GM12878 (cell line): ENCODE measurements around the gene ANXA4. TPM values are rescaled to one million over a fixed set of nuclear protein-coding genes. Genes with fewer than 3 reads are reported as not detected.

Source experiments
- ATAC-seq: fragments of 200-7000 bp; cut with Tn5 transposase; 3 replicates; pipeline ENCODE4 v1.9.1; 2020; ENCODE audit warnings: mild to moderate bottlenecking, moderate library complexity
- BruUV-seq: library from RNA; stranded (reverse); fragments of 400-500 nt; replicated peaks from 2 replicates; lab custom pipeline; 2021; lab: Mats Ljungman, UMichigan
- CTCF ChIA-PET: fragments of 300-600 bp; sonication (Branson Sonifier 250); formaldehyde crosslinking; extraction: SDS; loops from one replicate; lab custom pipeline; 2021; ENCODE audit warnings: inconsistent platforms; lab: Yijun Ruan, JAX
- POLR2A ChIA-PET: fragments of 350-600 bp; formaldehyde crosslinking; extraction: SDS; loops from one replicate; lab custom pipeline; 2021; ENCODE audit warnings: inconsistent platforms; lab: Charles Lee
- RAD21 ChIA-PET: fragments of 300-600 bp; sonication (Branson Sonifier 250); formaldehyde crosslinking; loops from one replicate; lab custom pipeline; 2023; ENCODE audit warnings: antibody characterized with exemption; ENCODE audit not compliant: unreplicated experiment; lab: Charles Lee
- SMC1A ChIA-PET: fragments of 300-600 bp; sonication (Branson Sonifier 250); formaldehyde crosslinking; loops from one replicate; lab custom pipeline; 2023; ENCODE audit not compliant: unreplicated experiment, uncharacterized antibody; lab: Charles Lee
- DNase-seq: peaks from one replicate; pipeline ENCODE4 v3.0.0-alpha.2; 2011; ENCODE audit warnings: low read depth, low spot score
- FAIRE-seq: peaks from 3 replicates; lab custom pipeline; 2011; peaks lifted over from hg19 to GRCh38; lab: Jason Lieb, UNC
- H2AFZ ChIP-seq: 2 replicates; pipeline ENCODE4 v1.6.0; 2011; ENCODE audit warnings: low read depth, low read length, control low read depth; ENCODE audit not compliant: control insufficient read depth
- H3K27ac ChIP-seq: 2 replicates; pipeline ENCODE4 v1.5.1; 2011; ENCODE audit warnings: control low read depth; ENCODE audit not compliant: control insufficient read depth, insufficient read depth
- H3K27me3 ChIP-seq, 2 experiments: replicated peaks in 1 of 2; 2 replicates each; pipeline versions ENCODE4 v1.6.0 to v1.6.1; 2011; ENCODE audit warnings: low read length in 1 of 2; ENCODE audit not compliant: control insufficient read depth in 2 of 2, insufficient read depth in 2 of 2
- H3K36me3 ChIP-seq, 2 experiments: 2 replicates each; pipeline ENCODE4 v1.5.1; 2011; ENCODE audit warnings: low read length in 1 of 2; ENCODE audit not compliant: control insufficient read depth in 2 of 2, insufficient read depth in 2 of 2
- H3K4me1 ChIP-seq: 2 replicates; pipeline ENCODE4 v1.6.1; 2011; ENCODE audit warnings: mild to moderate bottlenecking, low read length, moderate library complexity, mixed read lengths; ENCODE audit not compliant: control insufficient read depth, insufficient read depth
- H3K4me2 ChIP-seq: 2 replicates; pipeline ENCODE4 v1.6.0; 2011; ENCODE audit warnings: control low read depth; ENCODE audit not compliant: control insufficient read depth, insufficient read depth
- H3K4me3 ChIP-seq: fragments of 200-600 bp; sonication (generic); 2 replicates; pipeline ENCODE4 v1.5.1; 2016
- H3K79me2 ChIP-seq: 2 replicates; pipeline ENCODE4 v1.6.0; 2011; ENCODE audit warnings: low read length; ENCODE audit not compliant: control insufficient read depth, insufficient read depth
- H3K9ac ChIP-seq: 2 replicates; pipeline ENCODE4 v1.8.0; 2011; ENCODE audit warnings: low read length, control low read depth, mixed read lengths; ENCODE audit not compliant: control insufficient read depth, insufficient read depth
- H3K9me3 ChIP-seq: replicated peaks from 3 replicates; pipeline ENCODE4 v1.5.1; 2011; ENCODE audit warnings: mild to moderate bottlenecking, low read length; ENCODE audit not compliant: control insufficient read depth, insufficient read depth
- H4K20me1 ChIP-seq: 2 replicates; pipeline ENCODE4 v1.6.0; 2011; ENCODE audit not compliant: control insufficient read depth, insufficient read depth
- BCLAF1 ChIP-seq: fragments of 450-650 bp; IDR thresholded peaks from 2 replicates; pipeline ENCODE4 v1.6.1; 2017; ENCODE audit warnings: antibody characterized with exemption, mild to moderate bottlenecking, moderate library complexity
- CHD1 ChIP-seq: IDR thresholded peaks from 2 replicates; pipeline ENCODE4 v1.6.1; 2012; ENCODE audit warnings: low read depth, low read length, improper control_type of control experiment
- EGR1 ChIP-seq, 2 experiments: IDR thresholded peaks; 1 replicate in 1 of 2; 2 replicates in 1 of 2; pipeline ENCODE4 v1.6.1; 2011 to 2012; ENCODE audit warnings: low read depth in 2 of 2, low read length in 2 of 2, borderline replicate concordance in 1 of 2, mild to moderate bottlenecking in 1 of 2, moderate library complexity in 1 of 2
- ESRRA ChIP-seq: IDR thresholded peaks from 2 replicates; pipeline ENCODE4 v1.6.1; 2012; ENCODE audit warnings: mild to moderate bottlenecking, low read length, improper control_type of control experiment
- ETV6 ChIP-seq, 2 experiments: fragments of 450-650 bp in 1 of 2; IDR thresholded peaks in 1 of 2; conservative IDR thresholded peaks in 1 of 2; 2 replicates each; pipeline ENCODE4 v1.6.1; 2014; ENCODE audit warnings: antibody characterized with exemption in 1 of 2, borderline replicate concordance in 1 of 2, low read depth in 1 of 2, mild to moderate bottlenecking in 1 of 2, moderate library complexity in 1 of 2
- NR2C1 ChIP-seq: fragments of 450-650 bp; IDR thresholded peaks from 2 replicates; pipeline ENCODE4 v1.6.1; 2017; ENCODE audit warnings: antibody characterized with exemption, mild to moderate bottlenecking, moderate library complexity
- RBBP5 ChIP-seq: fragments of 200-600 bp; sonication (generic); conservative IDR thresholded peaks from 2 replicates; pipeline ENCODE4 v1.6.1; 2016
- RUNX3 ChIP-seq: IDR thresholded peaks from 2 replicates; pipeline ENCODE4 v1.6.1; 2012; ENCODE audit warnings: low read length, inconsistent platforms
- SP1 ChIP-seq: IDR thresholded peaks from one replicate; pipeline ENCODE4 v1.6.1; 2011; ENCODE audit warnings: low read depth, low read length
- TCF12 ChIP-seq: IDR thresholded peaks from 2 replicates; pipeline ENCODE4 v1.6.1; 2011; ENCODE audit warnings: low read depth, mild to moderate bottlenecking, low read length
- WGBS: methylation state at CpG from one replicate; pipeline ENCODE4 v1.1.6; 2016; ENCODE audit warnings: low lambda C conversion rate; ENCODE audit not compliant: insufficient replicate concordance, insufficient coverage; ENCODE audit errors: missing lambda C conversion rate; 5-methylcytosine and 5-hydroxymethylcytosine counted together
- in situ Hi-C: fragments of 300-500 bp; cut with MboI; formaldehyde crosslinking; loops from 9 replicates; pipeline ENCODE4 v1.14.3; 2018; ENCODE audit warnings: mixed read lengths
- intact Hi-C: fragments of 100-400 bp; cut with micrococcal nuclease; formaldehyde crosslinking; loops from one replicate; pipeline ENCODE4 v1.14.2; 2022; ENCODE audit not compliant: unreplicated experiment
- polyA plus RNA-seq, 11 experiments: library from polyadenylated mRNA; depleted of rRNA in 4 of 11; unstranded in 6 of 11; stranded (reverse) in 5 of 11; fragments of >200 nt; fragmentation: Nextera tagmentation in 4 of 11; fragmentation: Illumina TruSeq in 1 of 11; extraction: Ambion mirVana in 4 of 11; extraction: Trizol in 1 of 11; gene quantifications; 1 replicate in 1 of 11; 2 replicates in 10 of 11; pipeline versions ENCODE4 v1.2.1 to v1.2.3, GENCODE V29; 2011 to 2016; ENCODE audit warnings: inconsistent platforms in 2 of 11, missing spikeins in 2 of 11, low read depth in 1 of 11
- total RNA-seq, 4 experiments: library from RNA; depleted of rRNA in 3 of 4; stranded (reverse); fragments of >200 nt in 3 of 4; fragmentation: Illumina TruSeq in 1 of 4; extraction: Trizol in 1 of 4; gene quantifications; 2 replicates each; pipeline versions ENCODE4 v1.2.1 to v1.2.3, GENCODE V29; 2013 to 2021
- TF ChIP-seq, protein P1 (sequence below): fragments of 450-650 bp; IDR thresholded peaks from 2 replicates; pipeline ENCODE4 v1.6.1; 2016; ENCODE audit warnings: mild to moderate bottlenecking, moderate library complexity, borderline replicate concordance
- TF ChIP-seq, protein P2 (sequence below): IDR thresholded peaks from 2 replicates; pipeline ENCODE4 v1.6.1; 2012; ENCODE audit warnings: low read length, inconsistent platforms

The ANXA4 gene
- total and polyA plus RNA-seq, 10 of the 15 experiments (the other 5 are each of a cell fraction or from before 2014, with no cell fraction given) = 16.3 to 97.2 (median 71.0) TPM

GRCh38 chr2:69709290-69709689 is 32.6 kb upstream of the ANXA4 start:
- ChIA-PET CTCF (no interaction called here), SMC1A (interaction anchor here (1.2 kb wide), 1 partner anchor 9 kb away, joined by 3 read pairs; no protein-coding TSS in a partner anchor), POLR2A (interaction anchor here (0.7 kb wide), 1 partner anchor 145 kb away, joined by 3 read pairs; no protein-coding TSS in a partner anchor), RAD21 (no interaction called here)
- 65% methylated on average over 5 of the region's 5 CpGs for WGBS
- DNase-seq (no peak), ATAC-seq (no peak), FAIRE-seq (no peak)
- TF ChIP-seq BCLAF1 (no peak), RBBP5 (no peak), TCF12 (no peak), SP1 (no peak), EGR1 (IDR thresholded peaks at IDR 0.05; ENCODE audit: borderline replicate concordance in 1 of 2, low read depth in 2 of 2, low read length in 2 of 2) (no peak), ESRRA (no peak), CHD1 (no peak), RUNX3 (no peak), NR2C1 (no peak), ETV6 (conservative IDR thresholded peaks at IDR 0.05 in 1 of 2, IDR thresholded peaks at IDR 0.05 in 1 of 2; ENCODE audit: borderline replicate concordance in 1 of 2, low read depth in 1 of 2) (no peak)
- TF ChIP-seq, protein P1, sequence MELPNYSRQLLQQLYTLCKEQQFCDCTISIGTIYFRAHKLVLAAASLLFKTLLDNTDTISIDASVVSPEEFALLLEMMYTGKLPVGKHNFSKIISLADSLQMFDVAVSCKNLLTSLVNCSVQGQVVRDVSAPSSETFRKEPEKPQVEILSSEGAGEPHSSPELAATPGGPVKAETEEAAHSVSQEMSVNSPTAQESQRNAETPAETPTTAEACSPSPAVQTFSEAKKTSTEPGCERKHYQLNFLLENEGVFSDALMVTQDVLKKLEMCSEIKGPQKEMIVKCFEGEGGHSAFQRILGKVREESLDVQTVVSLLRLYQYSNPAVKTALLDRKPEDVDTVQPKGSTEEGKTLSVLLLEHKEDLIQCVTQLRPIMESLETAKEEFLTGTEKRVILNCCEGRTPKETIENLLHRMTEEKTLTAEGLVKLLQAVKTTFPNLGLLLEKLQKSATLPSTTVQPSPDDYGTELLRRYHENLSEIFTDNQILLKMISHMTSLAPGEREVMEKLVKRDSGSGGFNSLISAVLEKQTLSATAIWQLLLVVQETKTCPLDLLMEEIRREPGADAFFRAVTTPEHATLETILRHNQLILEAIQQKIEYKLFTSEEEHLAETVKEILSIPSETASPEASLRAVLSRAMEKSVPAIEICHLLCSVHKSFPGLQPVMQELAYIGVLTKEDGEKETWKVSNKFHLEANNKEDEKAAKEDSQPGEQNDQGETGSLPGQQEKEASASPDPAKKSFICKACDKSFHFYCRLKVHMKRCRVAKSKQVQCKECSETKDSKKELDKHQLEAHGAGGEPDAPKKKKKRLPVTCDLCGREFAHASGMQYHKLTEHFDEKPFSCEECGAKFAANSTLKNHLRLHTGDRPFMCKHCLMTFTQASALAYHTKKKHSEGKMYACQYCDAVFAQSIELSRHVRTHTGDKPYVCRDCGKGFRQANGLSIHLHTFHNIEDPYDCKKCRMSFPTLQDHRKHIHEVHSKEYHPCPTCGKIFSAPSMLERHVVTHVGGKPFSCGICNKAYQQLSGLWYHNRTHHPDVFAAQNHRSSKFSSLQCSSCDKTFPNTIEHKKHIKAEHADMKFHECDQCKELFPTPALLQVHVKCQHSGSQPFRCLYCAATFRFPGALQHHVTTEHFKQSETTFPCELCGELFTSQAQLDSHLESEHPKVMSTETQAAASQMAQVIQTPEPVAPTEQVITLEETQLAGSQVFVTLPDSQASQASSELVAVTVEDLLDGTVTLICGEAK = no peak
- TF ChIP-seq, protein P2, sequence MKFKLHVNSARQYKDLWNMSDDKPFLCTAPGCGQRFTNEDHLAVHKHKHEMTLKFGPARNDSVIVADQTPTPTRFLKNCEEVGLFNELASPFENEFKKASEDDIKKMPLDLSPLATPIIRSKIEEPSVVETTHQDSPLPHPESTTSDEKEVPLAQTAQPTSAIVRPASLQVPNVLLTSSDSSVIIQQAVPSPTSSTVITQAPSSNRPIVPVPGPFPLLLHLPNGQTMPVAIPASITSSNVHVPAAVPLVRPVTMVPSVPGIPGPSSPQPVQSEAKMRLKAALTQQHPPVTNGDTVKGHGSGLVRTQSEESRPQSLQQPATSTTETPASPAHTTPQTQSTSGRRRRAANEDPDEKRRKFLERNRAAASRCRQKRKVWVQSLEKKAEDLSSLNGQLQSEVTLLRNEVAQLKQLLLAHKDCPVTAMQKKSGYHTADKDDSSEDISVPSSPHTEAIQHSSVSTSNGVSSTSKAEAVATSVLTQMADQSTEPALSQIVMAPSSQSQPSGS = no peak
- Histone ChIP-seq H3K4me3 (no peak overlapping the region), H3K27ac (no peak overlapping the region), H4K20me1 (no peaks in the 10 kb centered on the region), H3K27me3 (no peaks in the 10 kb centered on the region), H3K36me3 (no peaks in the 10 kb centered on the region), H3K79me2 (no peaks in the 10 kb centered on the region), H3K4me1 (no peaks in the 10 kb centered on the region), H3K9me3 (no peaks in the 10 kb centered on the region; the same call in 2 of the 3 replicates), H2AFZ (no peak overlapping the region; the same call in 1 of the 2 replicates), H3K4me2 (no peak overlapping the region), H3K9ac (no peak overlapping the region)
- BruUV-seq = no TSS peak
- intact Hi-C loops (no loop called here), in situ Hi-C loops (loop anchor here (25.0 kb wide), 1 partner anchor 697 kb away; the partner anchor contains the start of gene ANTXR1)
